GM12878 (cell line): Measurements from ENCODE around the gene ZBED2.

Experiments
- BCLAF1 ChIP-seq: fragments of 450-650 bp; IDR thresholded peaks from 2 replicates; pipeline ENCODE4 v1.6.1; 2017; ENCODE audit warnings: antibody characterized with exemption, mild to moderate bottlenecking, moderate library complexity
- CREB1 ChIP-seq: IDR thresholded peaks from 2 replicates; pipeline ENCODE4 v1.6.1; 2012; ENCODE audit warnings: low read depth, mild to moderate bottlenecking, inconsistent platforms
- CTCF ChIP-seq, 3 experiments: IDR thresholded peaks in 2 of 3; conservative IDR thresholded peaks in 1 of 3; 2 replicates each; pipeline ENCODE4 v1.5.1; 2011; ENCODE audit warnings: low read depth in 3 of 3, low read length in 3 of 3, mild to moderate bottlenecking in 3 of 3, control low read depth in 2 of 3, moderate library complexity in 2 of 3, inconsistent platforms in 1 of 3, mixed read lengths in 1 of 3; ENCODE audit not compliant: control insufficient read depth in 2 of 3, insufficient read depth in 1 of 3; ENCODE audit errors: extremely low read depth in 1 of 3
- EZH2 ChIP-seq: IDR thresholded peaks from 2 replicates; pipeline ENCODE4 v1.6.1; 2012; ENCODE audit warnings: low read depth, mild to moderate bottlenecking, control low read depth, inconsistent platforms, low read length, borderline replicate concordance; ENCODE audit not compliant: control insufficient read depth
- FOXK2 ChIP-seq: fragments of 450-650 bp; IDR thresholded peaks from 2 replicates; pipeline ENCODE4 v1.6.1; 2017; ENCODE audit warnings: mild to moderate bottlenecking, moderate library complexity
- GABPA ChIP-seq: IDR thresholded peaks from 2 replicates; pipeline ENCODE4 v1.6.1; 2014; ENCODE audit warnings: antibody characterized with exemption, low read depth, mild to moderate bottlenecking, inconsistent platforms
- PAX8 ChIP-seq: fragments of 450-650 bp; IDR thresholded peaks from 2 replicates; pipeline ENCODE4 v1.6.1; 2017; ENCODE audit warnings: mild to moderate bottlenecking, moderate library complexity
- POLR2A ChIP-seq: IDR thresholded peaks from 2 replicates; pipeline ENCODE4 v1.6.1; 2011; ENCODE audit warnings: low read depth, mild to moderate bottlenecking, low read length
- POLR2AphosphoS2 ChIP-seq: IDR thresholded peaks from 2 replicates; pipeline ENCODE4 v1.6.1; 2011; ENCODE audit warnings: low read depth, mild to moderate bottlenecking, low read length, improper control_type of control experiment, moderate library complexity
- RAD51 ChIP-seq: fragments of 450-650 bp; IDR thresholded peaks from 2 replicates; pipeline ENCODE4 v1.6.1; 2016; ENCODE audit warnings: moderate library complexity, mild to moderate bottlenecking, inconsistent platforms
- REST ChIP-seq: IDR thresholded peaks from 2 replicates; pipeline ENCODE4 v1.6.1; 2012; ENCODE audit warnings: mild to moderate bottlenecking, low read depth, low read length
- RFX5 ChIP-seq: IDR thresholded peaks from 2 replicates; pipeline ENCODE4 v1.6.1; 2011; ENCODE audit warnings: low read depth, low read length, improper control_type of control experiment
- TBL1XR1 ChIP-seq: IDR thresholded peaks from 2 replicates; pipeline ENCODE4 v1.6.1; 2012; ENCODE audit warnings: low read depth, low read length, improper control_type of control experiment
- ZBTB40 ChIP-seq: fragments of 450-650 bp; IDR thresholded peaks from 2 replicates; pipeline ENCODE4 v1.6.1; 2016; ENCODE audit warnings: mild to moderate bottlenecking, moderate library complexity, borderline replicate concordance

GRCh38 chr3:111603679-111604078 is 8.5 kb upstream of the ZBED2 start:
- no peak for TF ChIP-seq CTCF (IDR thresholded peaks at IDR 0.05 in 2 of 3, conservative IDR thresholded peaks at IDR 0.05 in 1 of 3; ENCODE audit: control insufficient read depth in 2 of 3, extremely low read depth in 1 of 3, insufficient read depth in 1 of 3, low read depth in 3 of 3, low read length in 3 of 3)
- TF ChIP-seq RAD51 = no peak
- no peak for TF ChIP-seq POLR2AphosphoS2
- no peak for TF ChIP-seq BCLAF1
- no peak for TF ChIP-seq GABPA
- no peak for TF ChIP-seq TBL1XR1
- no peak for TF ChIP-seq CREB1
- no peak for TF ChIP-seq RFX5
- TF ChIP-seq FOXK2 = no peak
- TF ChIP-seq ZBTB40 = no peak
- no peak for TF ChIP-seq POLR2A
- no peak for TF ChIP-seq REST
- no peak for TF ChIP-seq PAX8
- TF ChIP-seq EZH2 = no peak
